SK-N-DZ (cell line): Measurements from ENCODE around the gene CHDH. TPM values are rescaled to one million over a fixed set of nuclear protein-coding genes. Genes with fewer than 3 reads are reported as not detected.

Experiments used
- DNase-seq: peaks from one replicate; pipeline ENCODE4 v3.0.0-alpha.2; 2015; ENCODE audit warnings: low spot score
- polyA plus RNA-seq, 2 experiments: library from polyadenylated mRNA; depleted of rRNA; stranded (reverse); fragments of >200 nt; gene quantifications; 2 replicates each; pipeline ENCODE4 v1.2.3, GENCODE V29; 2014

Gene CHDH
- polyA plus RNA-seq (2014; cell fraction: cytosol; rRNA removed), result 2.1 and 3.4 TPM in 2 replicates
- polyA plus RNA-seq (2014; cell fraction: nucleus; rRNA removed), result 6.4 and 7.1 TPM in 2 replicates

GRCh38 chr3:53846134-53846850, at the start of gene CHDH, which contains the start of gene IL17RB:
Gene CHDH (minus strand): TSS chr3:53846419. CDS start chr3:53824008, 22,411 bp downstream.
Gene IL17RB (plus strand): TSS chr3:53846568. CDS start chr3:53846589, 21 bp downstream.
- DNase-seq, result peak; percentile 60

- no peak for DNase-seq
Observed at GRCh38 chr3:53892286-53892637, 46.0 kb upstream of the CHDH start.

GRCh38 chr3:53891497-53892285, 45.5 kb upstream of the CHDH start, which contains the start of gene SELENOK:
Gene SELENOK (minus strand): TSS chr3:53891859.
- DNase-seq, result peak; percentile 98

- DNase-seq, result peak; percentile 19
Observed at GRCh38 chr3:53890726-53891475, 44.7 kb upstream of the CHDH start.

- DNase-seq, result no peak
Observed at GRCh38 chr3:53888232-53888631, 42.0 kb upstream of the CHDH start.

- DNase-seq, result no peak
Observed at GRCh38 chr3:53887446-53887845, 41.2 kb upstream of the CHDH start.

- no peak for DNase-seq
Observed at GRCh38 chr3:53885239-53885638, 39.0 kb upstream of the CHDH start.

- no peak for DNase-seq
Observed at GRCh38 chr3:53884623-53885022, 38.4 kb upstream of the CHDH start.

GRCh38 chr3:53883008-53883407, 36.8 kb upstream of the CHDH start:
- no peak for DNase-seq

GRCh38 chr3:53881691-53882593, 35.7 kb upstream of the CHDH start, which contains the start of gene ACTR8:
Gene ACTR8 (minus strand): TSS chr3:53882152. CDS start chr3:53882101, 51 bp downstream.
- DNase-seq, result peak; percentile 82

- peak; percentile 3 for DNase-seq
Observed at GRCh38 chr3:53880396-53881345, 34.5 kb upstream of the CHDH start.

- no peak for DNase-seq
Observed at GRCh38 chr3:53865732-53866499, 19.7 kb upstream of the CHDH start.

- no peak for DNase-seq
Observed at GRCh38 chr3:53863145-53863544, 16.9 kb upstream of the CHDH start.

- DNase-seq, result no peak
Observed at GRCh38 chr3:53862241-53862640, 16.0 kb upstream of the CHDH start.

- no peak for DNase-seq
Observed at GRCh38 chr3:53860196-53860595, 14.0 kb upstream of the CHDH start.

GRCh38 chr3:53859178-53859577, 13.0 kb upstream of the CHDH start:
- no peak for DNase-seq

GRCh38 chr3:53858096-53858741, 12.0 kb upstream of the CHDH start:
- DNase-seq, result no peak

- no peak for DNase-seq
Observed at GRCh38 chr3:53856964-53857363, 10.7 kb upstream of the CHDH start.
